ENCODE results near the gene ATP9A.
"Not testable (repeated sequence)": the region's sequence is repeated elsewhere in the genome, so short reads cannot be mapped to it uniquely, and the experiment has no call there.

The ATP9A gene

GRCh38 chr20:51687630-51688029 is 80.6 kb downstream of the ATP9A start:
- no peaks in the 10 kb centered on the region for H4K20me1 ChIP-seq (ENCODE audit: control insufficient read depth, insufficient read depth, low read depth, low read length)
- H3K36me3 ChIP-seq (ENCODE audit: control insufficient read depth, low read length): no peaks in the 10 kb centered on the region
- no peak overlapping the region for H3K4me2 ChIP-seq (ENCODE audit: low read length)
- no peaks in the 10 kb centered on the region for H3F3A ChIP-seq (ENCODE audit: control insufficient read depth, insufficient read depth)
- no peaks in the 10 kb centered on the region for H3K9me3 ChIP-seq (ENCODE audit: control insufficient read depth, insufficient read depth, low read length)
- no peaks in the 10 kb centered on the region for H3K27me3 ChIP-seq (ENCODE audit: control insufficient read depth, low read length)
- H3K79me2 ChIP-seq (ENCODE audit: control insufficient read depth, low read length): no peaks in the 10 kb centered on the region
- TF ChIP-seq, protein P1, sequence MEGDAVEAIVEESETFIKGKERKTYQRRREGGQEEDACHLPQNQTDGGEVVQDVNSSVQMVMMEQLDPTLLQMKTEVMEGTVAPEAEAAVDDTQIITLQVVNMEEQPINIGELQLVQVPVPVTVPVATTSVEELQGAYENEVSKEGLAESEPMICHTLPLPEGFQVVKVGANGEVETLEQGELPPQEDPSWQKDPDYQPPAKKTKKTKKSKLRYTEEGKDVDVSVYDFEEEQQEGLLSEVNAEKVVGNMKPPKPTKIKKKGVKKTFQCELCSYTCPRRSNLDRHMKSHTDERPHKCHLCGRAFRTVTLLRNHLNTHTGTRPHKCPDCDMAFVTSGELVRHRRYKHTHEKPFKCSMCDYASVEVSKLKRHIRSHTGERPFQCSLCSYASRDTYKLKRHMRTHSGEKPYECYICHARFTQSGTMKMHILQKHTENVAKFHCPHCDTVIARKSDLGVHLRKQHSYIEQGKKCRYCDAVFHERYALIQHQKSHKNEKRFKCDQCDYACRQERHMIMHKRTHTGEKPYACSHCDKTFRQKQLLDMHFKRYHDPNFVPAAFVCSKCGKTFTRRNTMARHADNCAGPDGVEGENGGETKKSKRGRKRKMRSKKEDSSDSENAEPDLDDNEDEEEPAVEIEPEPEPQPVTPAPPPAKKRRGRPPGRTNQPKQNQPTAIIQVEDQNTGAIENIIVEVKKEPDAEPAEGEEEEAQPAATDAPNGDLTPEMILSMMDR (IDR thresholded peaks at IDR 0.05; ENCODE audit: low read depth, low read length, poor library complexity, severe bottlenecking): no peak
- TF ChIP-seq EZH2phosphoT487 (IDR thresholded peaks at IDR 0.05; ENCODE audit: borderline replicate concordance, low read length): no peak
- H3K4me3 ChIP-seq (ENCODE audit: low read length): no peak overlapping the region
- peaks cover 6% of the 10 kb centered on the region for H3K4me1 ChIP-seq (ENCODE audit: control insufficient read depth, low read length)
- H3K27ac ChIP-seq (ENCODE audit: low read depth, low read length): no peak overlapping the region
- H3K9me2 ChIP-seq (replicated peaks; ENCODE audit: control insufficient read depth, low read length): no peaks in the 10 kb centered on the region

- H3K27ac ChIP-seq (ENCODE audit: low read depth, low read length): no peak overlapping the region
- TF ChIP-seq, protein P1 (IDR thresholded peaks at IDR 0.05; ENCODE audit: low read depth, low read length, poor library complexity, severe bottlenecking): no peak
- no peak for TF ChIP-seq EZH2phosphoT487 (IDR thresholded peaks at IDR 0.05; ENCODE audit: borderline replicate concordance, low read length)
Measured at GRCh38 chr20:51687108-51687507, 81.1 kb downstream of the ATP9A start.

DNA sequence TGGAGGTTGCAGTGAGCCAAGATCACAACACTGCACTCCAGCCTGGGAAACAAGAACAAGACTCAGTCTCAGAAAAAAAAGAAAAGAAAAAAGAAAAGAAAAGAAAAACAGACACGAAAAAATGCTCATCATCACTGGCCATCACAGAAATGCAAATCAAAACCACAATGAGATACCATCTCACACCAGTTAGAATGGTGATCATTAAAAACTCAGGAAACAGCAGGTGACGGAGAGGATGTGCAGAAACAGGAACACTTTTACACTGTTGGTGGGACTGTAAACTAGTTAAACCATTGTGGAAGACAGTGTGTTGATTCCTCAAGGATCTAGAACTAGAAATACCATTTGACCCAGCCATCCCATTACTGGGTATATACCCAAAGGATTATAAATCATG is 82.7 kb downstream of the ATP9A start:
- not testable (repeated sequence) for H3K79me2 ChIP-seq (ENCODE audit: control insufficient read depth, low read length); H3K4me1 ChIP-seq (ENCODE audit: control insufficient read depth, low read length); H3K27ac ChIP-seq (ENCODE audit: low read depth, low read length); H3K27me3 ChIP-seq (ENCODE audit: control insufficient read depth, low read length); H3K4me2 ChIP-seq (ENCODE audit: low read length); H3F3A ChIP-seq (ENCODE audit: control insufficient read depth, insufficient read depth); H3K9me3 ChIP-seq (ENCODE audit: control insufficient read depth, insufficient read depth, low read length); H3K36me3 ChIP-seq (ENCODE audit: control insufficient read depth, low read length); H3K4me3 ChIP-seq (ENCODE audit: low read length); H4K20me1 ChIP-seq (ENCODE audit: control insufficient read depth, insufficient read depth, low read depth, low read length); H3K9me2 ChIP-seq (replicated peaks; ENCODE audit: control insufficient read depth, low read length)

More at GRCh38 chr20:51687108-51687507, 81.1 kb downstream of the ATP9A start:
- H3K9me3 ChIP-seq (ENCODE audit: control insufficient read depth, insufficient read depth, low read length): no peaks in the 10 kb centered on the region
- H3K79me2 ChIP-seq (ENCODE audit: control insufficient read depth, low read length): no peaks in the 10 kb centered on the region
- no peaks in the 10 kb centered on the region for H3K27me3 ChIP-seq (ENCODE audit: control insufficient read depth, low read length)
- H3K36me3 ChIP-seq (ENCODE audit: control insufficient read depth, low read length): no peaks in the 10 kb centered on the region
- H3K4me1 ChIP-seq (ENCODE audit: control insufficient read depth, low read length): peaks cover 6% of the 10 kb centered on the region
- no peaks in the 10 kb centered on the region for H3K9me2 ChIP-seq (replicated peaks; ENCODE audit: control insufficient read depth, low read length)
- H3K4me2 ChIP-seq (ENCODE audit: low read length): no peak overlapping the region
- no peaks in the 10 kb centered on the region for H4K20me1 ChIP-seq (ENCODE audit: control insufficient read depth, insufficient read depth, low read depth, low read length)
- H3F3A ChIP-seq (ENCODE audit: control insufficient read depth, insufficient read depth): no peaks in the 10 kb centered on the region
- no peak overlapping the region for H3K4me3 ChIP-seq (ENCODE audit: low read length)

GRCh38 chr20:51680067-51680749 is 88.0 kb downstream of the ATP9A start:
- Histone ChIP-seq H3K9me2 (replicated peaks; ENCODE audit: control insufficient read depth, low read length) (no peaks in the 10 kb centered on the region), H3K4me3 (ENCODE audit: low read length) (no peak overlapping the region), H3K4me2 (ENCODE audit: low read length) (no peak overlapping the region), H3K9me3 (ENCODE audit: control insufficient read depth, insufficient read depth, low read length) (no peaks in the 10 kb centered on the region), H3K4me1 (ENCODE audit: control insufficient read depth, low read length) (peaks cover 3% of the 10 kb centered on the region), H3K27me3 (ENCODE audit: control insufficient read depth, low read length) (0 out of 2 replicates have a peak, but pooled peaks cover 3% of the 10 kb centered on the region), H3K27ac (ENCODE audit: low read depth, low read length) (no peak overlapping the region), H3F3A (ENCODE audit: control insufficient read depth, insufficient read depth) (no peaks in the 10 kb centered on the region), H3K36me3 (ENCODE audit: control insufficient read depth, low read length) (no peaks in the 10 kb centered on the region), H3K79me2 (ENCODE audit: control insufficient read depth, low read length) (no peaks in the 10 kb centered on the region), H4K20me1 (ENCODE audit: control insufficient read depth, insufficient read depth, low read depth, low read length) (no peaks in the 10 kb centered on the region)
- TF ChIP-seq, protein P1 (IDR thresholded peaks at IDR 0.05; ENCODE audit: low read depth, low read length, poor library complexity, severe bottlenecking): no peak
- TF ChIP-seq EZH2phosphoT487 (IDR thresholded peaks at IDR 0.05; ENCODE audit: borderline replicate concordance, low read length): no peak

Measured in DOHH2 (cell line).